GM20431 (cell line): ENCODE results near the gene ANKRD55.
"Not testable (repeated sequence)": the region's sequence is repeated elsewhere in the genome, so short reads cannot be mapped to it uniquely, and the experiment has no call there.

Source experiments
- in situ Hi-C: fragments of 300-500 bp; cut with MseI, MboI; formaldehyde crosslinking; loops from one replicate; pipeline ENCODE4 v1.15.0; 2020; ENCODE audit warnings: low sequenced_read_pairs; ENCODE audit not compliant: unreplicated experiment

The ANKRD55 gene

GRCh38 chr5:56176871-56177533 lies 56.1 kb downstream of the ANKRD55 start:
- in situ Hi-C loops = loop anchor here (25.0 kb wide), 1 partner anchor 215 kb away; no protein-coding TSS in a partner anchor

- in situ Hi-C loops = loop anchor here (25.0 kb wide), 1 partner anchor 214 kb away; no protein-coding TSS in a partner anchor
Observed at GRCh38 chr5:56176155-56176798, 56.9 kb downstream of the ANKRD55 start.

GRCh38 chr5:56175488-56175887 lies 57.6 kb downstream of the ANKRD55 start:
- in situ Hi-C loops = loop anchor here (25.0 kb wide), 1 partner anchor 213 kb away; no protein-coding TSS in a partner anchor

DNA sequence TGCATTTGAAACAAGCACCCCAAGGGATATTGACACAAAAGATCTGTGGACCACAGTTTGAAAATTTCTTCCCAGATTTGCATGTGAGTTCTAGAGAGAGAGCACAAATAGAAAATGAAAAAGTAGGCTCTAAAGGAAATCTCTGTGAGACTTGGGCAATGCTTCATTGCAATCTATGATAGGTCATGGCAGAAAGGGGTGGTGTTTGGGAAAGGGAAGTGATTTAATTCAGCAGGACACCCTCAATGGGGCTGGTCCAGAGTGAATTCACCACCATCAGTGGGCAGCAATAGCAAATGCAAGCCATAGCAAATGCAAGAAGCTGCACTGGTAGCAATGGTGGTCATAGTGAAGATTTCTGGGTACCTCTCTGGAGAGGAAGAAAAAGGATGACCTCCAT lies 58.1 kb downstream of the ANKRD55 start:
- in situ Hi-C loops = loop anchor here (25.0 kb wide), 1 partner anchor 213 kb away; no protein-coding TSS in a partner anchor

DNA sequence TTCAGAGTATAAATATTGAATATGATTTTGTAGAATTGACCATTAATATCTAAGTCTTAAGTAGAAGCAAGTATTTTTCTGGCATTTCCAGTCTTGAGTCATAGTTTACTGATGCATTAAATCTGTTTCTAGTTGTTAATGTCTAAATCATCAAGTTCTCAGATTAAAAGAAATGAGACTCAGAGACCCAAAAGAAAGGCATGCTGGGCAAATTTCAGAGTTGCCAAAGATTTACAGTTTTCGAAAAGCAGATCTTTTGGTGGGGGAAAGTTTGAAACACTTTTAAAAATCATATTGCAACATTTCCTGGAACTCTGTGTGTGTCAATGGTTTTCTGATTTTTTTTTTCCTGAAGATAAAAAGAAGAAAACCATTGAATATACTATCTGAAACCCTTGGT lies 60.9 kb downstream of the ANKRD55 start:
- in situ Hi-C loops = no loop called here

GRCh38 chr5:56170557-56170956 lies 62.6 kb downstream of the ANKRD55 start:
- in situ Hi-C loops = no loop called here

GRCh38 chr5:56169949-56170348 lies 63.2 kb downstream of the ANKRD55 start:
- in situ Hi-C loops = no loop called here

DNA sequence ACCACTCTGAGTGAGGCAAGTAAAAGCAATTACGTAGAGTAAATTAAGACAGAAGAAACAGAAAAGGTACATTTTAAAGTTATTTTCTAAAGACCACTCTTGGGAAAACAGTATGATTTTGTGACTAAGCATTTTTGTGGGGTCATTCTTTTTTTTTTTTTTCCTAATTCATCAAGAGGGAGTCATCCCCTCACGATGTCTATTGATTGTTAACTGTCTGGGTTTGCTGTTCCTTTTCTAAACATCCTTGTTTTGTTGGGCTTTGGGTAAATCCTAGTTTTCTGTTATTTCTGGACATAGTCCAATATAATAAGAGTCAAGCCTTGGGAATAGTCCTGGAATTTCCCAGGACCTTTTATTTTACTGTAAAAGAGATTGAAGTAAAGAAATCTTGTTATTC lies 63.8 kb downstream of the ANKRD55 start:
- in situ Hi-C loops = no loop called here

GRCh38 chr5:56168066-56168478 lies 65.1 kb downstream of the ANKRD55 start:
- in situ Hi-C loops = no loop called here

GRCh38 chr5:56167519-56167918 lies 65.6 kb downstream of the ANKRD55 start:
- in situ Hi-C loops = no loop called here

DNA sequence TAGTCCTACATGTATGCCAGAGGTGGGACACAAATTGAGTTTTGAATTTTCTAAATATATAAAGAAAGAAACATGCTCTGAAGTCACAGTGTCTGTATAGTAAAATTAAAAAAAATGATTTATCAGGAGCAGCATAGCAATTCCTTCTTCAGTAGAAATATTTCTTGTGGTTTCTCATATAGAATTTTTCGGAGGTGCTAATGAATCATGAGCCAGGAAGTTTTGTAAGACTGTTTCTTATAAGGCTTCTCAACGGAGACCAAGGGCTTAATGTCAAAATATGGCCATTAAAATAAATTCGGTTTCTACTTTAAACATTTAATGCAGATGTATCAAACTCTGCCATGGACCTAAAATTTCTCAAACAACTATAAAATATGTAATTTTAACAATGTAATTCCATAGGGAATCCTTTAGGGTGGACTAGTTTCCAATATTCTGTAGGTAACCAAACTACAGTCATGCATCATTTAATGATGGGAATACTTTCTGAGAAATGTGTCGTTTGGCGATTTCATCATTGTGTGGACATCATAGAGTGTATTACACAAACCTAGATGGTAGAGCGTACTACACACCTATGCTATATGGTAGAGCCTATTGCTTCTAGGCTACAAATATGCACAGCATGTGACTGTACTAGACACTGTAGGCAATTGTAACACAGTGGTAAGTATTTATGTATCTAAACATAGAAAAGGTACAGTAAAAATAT lies 66.3 kb downstream of the ANKRD55 start:
- in situ Hi-C loops = no loop called here

DNA sequence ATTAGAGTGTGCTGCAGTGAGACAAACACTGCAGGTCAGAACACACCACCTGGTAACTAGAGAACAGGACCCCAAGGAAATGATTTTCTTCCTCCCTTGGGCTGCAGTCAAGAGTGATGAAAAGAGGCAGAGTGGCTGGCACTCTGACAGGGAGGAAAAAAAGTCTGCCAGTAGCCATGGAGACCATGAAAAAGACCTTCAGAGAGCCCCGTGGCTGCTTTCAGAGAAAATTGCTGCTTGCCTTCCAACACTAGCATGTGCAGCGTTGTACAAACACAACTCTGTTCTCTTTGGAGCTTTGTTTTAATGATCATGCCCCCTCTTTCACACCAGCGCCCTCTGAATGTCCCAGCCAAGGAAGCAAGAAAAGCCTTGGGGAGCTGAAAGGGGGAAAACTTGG lies 68.8 kb downstream of the ANKRD55 start:
- in situ Hi-C loops = no loop called here

DNA sequence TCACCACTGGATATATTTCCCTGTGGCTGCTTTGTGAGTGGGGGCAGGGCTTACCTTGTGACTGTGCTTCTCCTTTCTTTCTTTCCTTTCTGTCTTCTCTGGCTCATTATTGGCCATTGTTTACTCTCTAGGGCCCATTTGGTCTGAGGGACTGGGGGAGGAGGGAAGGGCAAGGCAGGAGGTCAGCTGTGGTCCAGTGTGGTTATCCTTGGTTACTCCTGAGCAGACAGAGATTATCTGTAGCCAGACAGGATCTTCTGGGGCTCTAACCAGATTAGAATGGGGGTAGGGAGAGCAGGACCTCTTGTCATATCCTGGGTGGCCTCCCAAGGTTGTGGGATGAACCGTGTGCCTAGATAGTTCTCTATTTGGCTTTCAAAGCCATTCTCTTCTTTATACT lies 71.2 kb downstream of the ANKRD55 start:
- in situ Hi-C loops = no loop called here

DNA sequence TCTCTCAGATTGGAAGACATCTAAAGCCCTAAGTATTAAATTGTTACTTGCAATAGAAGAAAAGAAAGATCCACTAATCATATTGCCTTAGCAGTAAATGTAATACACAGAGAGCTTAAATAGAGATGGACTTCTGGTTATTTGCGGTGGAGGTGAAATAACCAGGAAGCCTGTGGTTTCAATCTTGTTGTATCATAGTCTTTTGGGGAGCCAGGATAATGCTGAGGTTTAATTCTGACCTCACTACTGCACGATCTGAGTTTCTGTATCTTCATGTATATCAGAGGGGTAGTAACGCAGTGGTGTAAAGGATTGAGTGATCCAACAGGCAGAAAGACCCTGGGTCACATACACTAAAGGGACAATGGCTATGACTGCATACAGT lies 71.7 kb downstream of the ANKRD55 start:
- in situ Hi-C loops = no loop called here

DNA sequence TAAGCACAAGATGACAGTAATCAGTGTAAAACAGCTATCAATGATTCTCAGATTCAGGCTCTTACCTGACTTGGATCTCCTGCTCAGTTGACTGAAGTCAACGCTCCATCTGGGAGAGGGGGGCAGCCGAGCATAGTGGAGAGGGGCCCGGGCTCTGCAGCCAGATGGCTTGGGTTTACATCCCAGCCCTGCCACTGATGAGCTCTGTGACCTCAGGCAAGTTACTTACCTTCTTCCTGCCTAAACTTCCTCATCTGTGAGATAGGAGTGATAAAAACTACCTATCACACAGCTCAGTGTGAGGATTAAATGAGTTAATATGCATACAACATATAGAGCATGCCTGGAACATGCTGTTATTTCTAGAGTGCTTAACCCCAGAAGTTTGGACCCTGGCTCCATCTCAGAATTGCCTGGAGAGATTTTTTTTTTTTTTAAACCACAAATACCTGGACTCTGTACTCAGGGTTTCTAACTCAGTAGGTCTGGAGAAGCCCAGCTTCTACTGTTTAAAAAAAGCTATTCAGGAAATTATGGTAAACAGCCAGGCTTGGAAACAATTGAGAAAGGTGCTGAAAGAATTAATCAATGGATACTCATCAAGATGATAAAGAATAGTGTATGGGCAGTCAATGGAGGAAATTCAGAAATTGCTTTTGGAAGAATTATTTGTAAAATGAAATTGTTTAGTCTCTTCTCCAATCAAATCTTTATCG lies 72.2 kb downstream of the ANKRD55 start:
- in situ Hi-C loops = no loop called here

GRCh38 chr5:56159521-56159947 lies 73.6 kb downstream of the ANKRD55 start:
- in situ Hi-C loops = no loop called here

- in situ Hi-C loops = no loop called here
Observed at GRCh38 chr5:56158331-56158960, 74.7 kb downstream of the ANKRD55 start.

DNA sequence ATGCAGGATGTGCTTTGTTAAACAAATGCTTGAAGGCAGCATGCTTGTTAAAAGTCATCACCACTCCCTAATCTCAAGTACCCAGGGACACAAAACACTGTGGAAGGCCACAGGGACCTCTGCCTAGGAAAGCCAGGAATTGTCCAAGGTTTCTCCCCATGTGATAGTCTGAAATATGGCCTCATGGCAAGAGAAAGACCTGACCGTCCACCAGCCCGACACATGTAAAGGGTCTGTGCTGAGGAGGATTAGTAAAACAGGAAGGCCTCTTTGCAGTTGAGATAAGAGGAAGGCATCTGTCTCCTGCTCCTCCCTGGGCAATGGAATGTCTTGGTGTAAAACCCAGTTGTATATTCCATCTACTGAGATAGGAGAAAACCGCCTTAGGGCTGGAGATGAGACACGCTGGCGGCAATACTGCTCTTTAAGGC lies 75.9 kb downstream of the ANKRD55 start:
- in situ Hi-C loops = not testable (repeated sequence)

DNA sequence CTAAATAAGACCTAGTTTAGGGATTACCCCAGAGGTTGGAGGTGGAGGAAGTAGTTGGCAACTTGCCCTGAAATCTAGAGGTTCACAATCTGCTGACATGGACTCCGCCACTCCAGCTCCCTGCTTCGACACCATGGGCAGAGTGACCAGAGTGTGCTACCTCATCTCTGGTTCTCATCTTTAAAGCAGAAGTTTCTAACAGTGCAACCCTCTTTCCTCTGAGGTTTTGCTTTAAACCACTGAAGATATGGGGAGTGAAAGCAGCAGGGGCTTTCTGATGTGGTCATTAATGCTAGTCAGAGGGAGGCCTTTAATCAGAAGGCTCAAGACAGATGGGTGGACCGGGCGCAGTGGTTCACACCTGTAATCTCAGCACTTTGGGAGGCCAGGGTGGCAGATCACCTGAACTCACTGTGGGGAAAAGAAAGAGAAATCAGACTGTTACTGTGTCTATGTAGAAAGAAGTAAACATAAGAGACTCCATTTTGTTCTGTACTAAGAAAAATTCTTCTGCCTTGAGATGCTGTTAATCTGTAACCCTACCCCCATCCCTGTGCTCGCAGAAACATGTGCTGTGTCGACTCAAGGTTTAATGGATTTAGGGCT lies 76.4 kb downstream of the ANKRD55 start:
- in situ Hi-C loops = not testable (repeated sequence)
